Measurements from ENCODE around the gene EPS15. TPM values are rescaled to one million over a fixed set of nuclear protein-coding genes. Genes with fewer than 3 reads are reported as not detected.

Gene EPS15
- total RNA-seq, 1 donor from 2014 or later: 55.0 TPM

DNA sequence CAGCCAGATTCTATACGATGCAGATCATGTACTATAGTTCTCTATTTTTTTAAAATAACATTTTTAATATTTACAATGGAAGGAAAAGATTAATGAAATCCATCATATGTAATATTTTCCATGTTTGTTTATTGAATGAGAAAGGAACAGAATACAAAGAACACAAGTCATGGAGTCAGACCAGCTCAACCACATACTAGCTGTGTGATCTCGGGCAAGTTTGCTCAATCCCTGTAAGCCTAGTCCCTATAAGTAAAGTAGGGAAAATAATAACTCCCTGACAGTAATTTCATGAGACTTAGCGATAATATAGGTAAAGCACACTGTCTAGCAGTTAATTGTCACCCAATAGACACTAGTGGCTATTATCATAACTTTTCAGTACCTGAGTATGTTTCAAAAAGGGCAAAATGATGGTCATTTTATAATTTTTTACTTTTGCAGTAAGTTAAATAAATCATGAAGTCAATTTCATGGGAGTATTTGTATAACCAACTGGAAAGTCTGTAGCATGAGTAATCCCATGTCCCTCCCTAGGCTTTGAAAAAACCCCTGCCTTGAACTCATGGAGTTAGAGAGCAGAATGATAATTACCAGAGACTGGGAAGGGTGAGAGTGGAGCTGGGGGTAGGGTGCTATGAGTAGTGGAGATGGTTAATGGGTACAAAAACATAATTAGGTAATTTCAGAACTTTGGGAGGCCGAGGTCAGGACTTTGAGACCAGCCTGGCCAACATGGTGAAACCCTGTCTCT, 37.0 kb upstream of the EPS15 start:
- Mint-ChIP-seq H3K4me3 (no peak overlapping the region), H3K27ac (no peak overlapping the region), H3K27me3 (no peaks in the 10 kb centered on the region), H3K9me3 (no peaks in the 10 kb centered on the region), H3K36me3 (ENCODE audit: low read depth) (no peaks in the 10 kb centered on the region), H3K4me1 (peaks cover 13% of the 10 kb centered on the region)
- intact Hi-C loops (cut with micrococcal nuclease): loop anchor here (2.0 kb wide), 1 partner anchor 13 kb away; no protein-coding TSS in a partner anchor
- DNase-seq: no peak

- H3K27me3 Mint-ChIP-seq: no peaks in the 10 kb centered on the region
- H3K4me3 Mint-ChIP-seq: no peak overlapping the region
- intact Hi-C loops (cut with micrococcal nuclease): loop anchor here (2.0 kb wide), 1 partner anchor 15 kb away; no protein-coding TSS in a partner anchor
- H3K4me1 Mint-ChIP-seq: peaks cover 18% of the 10 kb centered on the region
- no peak for DNase-seq
- H3K36me3 Mint-ChIP-seq (ENCODE audit: low read depth): no peaks in the 10 kb centered on the region
- H3K9me3 Mint-ChIP-seq: no peaks in the 10 kb centered on the region
- no peak overlapping the region for H3K27ac Mint-ChIP-seq
Observed at GRCh38 chr1:51553911-51554310, 34.8 kb upstream of the EPS15 start.

DNA sequence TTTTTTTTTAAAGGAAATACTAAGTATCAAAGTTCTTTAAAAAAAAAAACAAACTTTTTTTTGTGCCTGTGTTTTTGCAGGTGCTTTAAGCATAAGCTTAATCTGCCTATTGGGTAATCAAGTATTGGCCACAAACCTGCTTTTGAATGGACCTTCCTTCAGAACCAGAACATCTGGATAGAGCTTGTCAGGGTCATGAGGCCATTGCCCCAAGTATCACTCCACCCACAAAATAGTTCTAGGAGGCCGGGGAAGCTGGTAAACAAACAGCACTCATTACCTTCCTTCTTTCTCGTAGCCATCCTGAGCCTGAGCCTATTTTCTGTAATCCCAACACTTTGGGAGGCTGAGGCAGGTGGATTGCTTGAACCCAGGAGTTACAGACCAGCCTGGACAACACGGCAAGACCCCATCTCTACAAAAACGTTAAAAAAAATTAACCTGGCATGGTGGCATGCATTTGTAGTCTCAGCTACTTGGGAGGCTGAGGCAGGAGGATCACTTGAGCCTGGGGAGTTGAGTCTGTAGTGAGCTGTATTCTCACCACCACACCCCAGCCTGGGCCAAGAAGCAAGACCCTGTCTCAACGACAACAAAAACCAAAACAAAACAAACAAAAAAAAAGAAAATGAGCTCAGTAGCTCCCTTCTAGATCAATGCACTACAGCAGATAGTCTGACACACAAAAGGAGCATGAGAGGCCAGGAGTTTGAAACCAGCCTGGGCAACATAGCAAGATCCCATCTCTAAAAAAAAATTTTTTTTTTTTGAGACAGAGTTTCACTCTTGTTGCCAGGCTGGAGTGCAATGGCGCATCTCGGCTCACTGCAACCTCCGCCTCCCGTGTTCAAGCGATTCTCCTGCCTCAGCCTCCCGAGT, 34.1 kb upstream of the EPS15 start:
- Mint-ChIP-seq H3K9me3 (no peaks in the 10 kb centered on the region), H3K4me1 (peaks cover 18% of the 10 kb centered on the region), H3K4me3 (no peak overlapping the region), H3K27me3 (no peaks in the 10 kb centered on the region), H3K36me3 (ENCODE audit: low read depth) (no peaks in the 10 kb centered on the region), H3K27ac (no peak overlapping the region)
- DNase-seq: no peak
- intact Hi-C loops (cut with micrococcal nuclease): no loop called here

DNA sequence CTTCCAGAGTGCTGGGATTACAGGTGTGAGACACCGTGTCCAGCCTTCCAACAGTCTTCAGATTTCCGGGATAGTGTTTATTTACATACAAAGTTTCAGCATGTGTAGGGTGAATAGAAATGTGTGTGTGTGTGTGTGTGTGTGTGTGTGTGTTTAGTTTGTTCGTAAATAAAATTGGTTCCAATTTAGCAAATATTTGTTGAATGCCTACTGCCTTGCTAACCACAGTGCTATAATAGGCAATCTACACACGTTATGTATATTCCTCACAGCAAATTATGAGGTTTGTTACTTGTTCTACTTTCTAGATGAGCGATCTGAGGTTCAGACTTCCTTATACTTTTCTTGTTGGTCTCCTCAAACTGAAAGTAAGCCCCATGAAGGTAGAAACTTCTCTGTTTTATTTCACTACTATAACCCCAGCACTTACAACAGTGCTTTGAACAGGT, 32.8 kb upstream of the EPS15 start:
- H3K27me3 Mint-ChIP-seq: no peaks in the 10 kb centered on the region
- H3K4me1 Mint-ChIP-seq: peaks cover 17% of the 10 kb centered on the region
- no peak for DNase-seq
- H3K27ac Mint-ChIP-seq: no peak overlapping the region
- H3K9me3 Mint-ChIP-seq: no peaks in the 10 kb centered on the region
- intact Hi-C loops (cut with micrococcal nuclease): no loop called here
- no peak overlapping the region for H3K4me3 Mint-ChIP-seq
- H3K36me3 Mint-ChIP-seq (ENCODE audit: low read depth): no peaks in the 10 kb centered on the region

- Mint-ChIP-seq H3K9me3 (no peaks in the 10 kb centered on the region), H3K4me3 (no peak overlapping the region), H3K27ac (no peak overlapping the region), H3K27me3 (no peaks in the 10 kb centered on the region), H3K4me1 (peaks cover 17% of the 10 kb centered on the region), H3K36me3 (ENCODE audit: low read depth) (no peaks in the 10 kb centered on the region)
- DNase-seq: no peak
- intact Hi-C loops (cut with micrococcal nuclease): no loop called here
Observed at GRCh38 chr1:51551081-51551480, 32.0 kb upstream of the EPS15 start.

- intact Hi-C loops (cut with micrococcal nuclease): no loop called here
- Mint-ChIP-seq H3K4me1 (peaks cover 17% of the 10 kb centered on the region), H3K27ac (no peak overlapping the region), H3K27me3 (no peaks in the 10 kb centered on the region), H3K4me3 (no peak overlapping the region), H3K36me3 (ENCODE audit: low read depth) (no peaks in the 10 kb centered on the region), H3K9me3 (no peaks in the 10 kb centered on the region)
- no peak for DNase-seq
Observed at GRCh38 chr1:51549901-51550300, 30.8 kb upstream of the EPS15 start.

- H3K27me3 Mint-ChIP-seq: no peaks in the 10 kb centered on the region
- no peak for DNase-seq
- no peak overlapping the region for H3K4me3 Mint-ChIP-seq
- H3K9me3 Mint-ChIP-seq: peaks cover 3% of the 10 kb centered on the region
- peaks cover 20% of the 10 kb centered on the region for H3K4me1 Mint-ChIP-seq
- intact Hi-C loops (cut with micrococcal nuclease): no loop called here
- no peaks in the 10 kb centered on the region for H3K36me3 Mint-ChIP-seq (ENCODE audit: low read depth)
- H3K27ac Mint-ChIP-seq: peak overlapping the region; percentile 21
Observed at GRCh38 chr1:51549016-51549619, 30.1 kb upstream of the EPS15 start.

GRCh38 chr1:51543858-51544257, 24.8 kb upstream of the EPS15 start:
- no peak overlapping the region for H3K4me3 Mint-ChIP-seq
- no peaks in the 10 kb centered on the region for H3K36me3 Mint-ChIP-seq (ENCODE audit: low read depth)
- H3K27me3 Mint-ChIP-seq: no peaks in the 10 kb centered on the region
- H3K9me3 Mint-ChIP-seq: peaks cover 4% of the 10 kb centered on the region
- H3K4me1 Mint-ChIP-seq: peaks cover 31% of the 10 kb centered on the region
- H3K27ac Mint-ChIP-seq: no peak overlapping the region
- DNase-seq: no peak
- intact Hi-C loops (cut with micrococcal nuclease): no loop called here

GRCh38 chr1:51542158-51542953, 23.3 kb upstream of the EPS15 start:
- intact Hi-C loops (cut with micrococcal nuclease): no loop called here
- no peak overlapping the region for H3K4me3 Mint-ChIP-seq
- H3K27ac Mint-ChIP-seq: no peak overlapping the region
- peaks cover 29% of the 10 kb centered on the region for H3K4me1 Mint-ChIP-seq
- H3K36me3 Mint-ChIP-seq (ENCODE audit: low read depth): no peaks in the 10 kb centered on the region
- no peak for DNase-seq
- no peaks in the 10 kb centered on the region for H3K27me3 Mint-ChIP-seq
- peaks cover 4% of the 10 kb centered on the region for H3K9me3 Mint-ChIP-seq

GRCh38 chr1:51541313-51542050, 22.4 kb upstream of the EPS15 start:
- Mint-ChIP-seq H3K4me3 (peak overlapping the region; percentile 0), H3K27me3 (no peaks in the 10 kb centered on the region), H3K9me3 (peaks cover 4% of the 10 kb centered on the region), H3K4me1 (peaks cover 29% of the 10 kb centered on the region), H3K27ac (peak overlapping the region; percentile 11), H3K36me3 (ENCODE audit: low read depth) (no peaks in the 10 kb centered on the region)
- no peak for DNase-seq
- intact Hi-C loops (cut with micrococcal nuclease): loop anchor here (1.0 kb wide), 2 partner anchors 28 to 36 kb away; no protein-coding TSS in a partner anchor

- Mint-ChIP-seq H3K36me3 (ENCODE audit: low read depth) (no peaks in the 10 kb centered on the region), H3K27ac (no peak overlapping the region), H3K4me3 (no peak overlapping the region), H3K27me3 (no peaks in the 10 kb centered on the region), H3K4me1 (peaks cover 29% of the 10 kb centered on the region), H3K9me3 (no peaks in the 10 kb centered on the region)
- no peak for DNase-seq
- intact Hi-C loops (cut with micrococcal nuclease): no loop called here
Observed at GRCh38 chr1:51537568-51537967, 18.5 kb upstream of the EPS15 start.

DNA sequence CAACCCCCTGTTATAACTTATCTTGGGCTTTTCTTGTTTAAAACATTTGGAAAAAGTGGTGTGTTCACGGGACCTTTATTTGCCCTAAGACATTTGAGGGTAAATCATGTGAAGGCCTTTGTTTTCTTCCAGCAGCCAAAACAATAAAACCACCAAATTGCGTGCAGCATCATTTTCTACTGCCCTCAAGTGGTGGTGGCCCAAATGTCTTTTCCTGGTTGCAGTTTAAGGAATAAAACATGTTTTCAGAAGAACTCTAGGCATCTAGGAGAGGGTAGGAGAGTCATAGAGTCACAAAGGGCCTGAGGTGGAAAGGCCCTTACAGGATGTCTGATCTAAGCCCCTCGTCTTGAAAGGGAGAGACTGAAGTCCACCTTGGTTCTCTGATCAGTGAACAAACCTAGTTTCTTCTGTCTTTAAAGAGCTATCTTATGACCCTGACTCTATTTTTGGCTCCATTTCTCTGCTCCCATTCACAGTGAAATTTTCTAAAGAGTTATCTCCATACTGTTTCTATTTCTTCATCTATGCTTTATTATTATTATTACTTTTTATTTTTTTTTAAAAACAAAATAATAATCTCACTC, 16.0 kb upstream of the EPS15 start:
- intact Hi-C loops (cut with micrococcal nuclease): no loop called here
- Mint-ChIP-seq H3K4me1 (peaks cover 17% of the 10 kb centered on the region), H3K4me3 (no peak overlapping the region), H3K27ac (no peak overlapping the region), H3K36me3 (ENCODE audit: low read depth) (no peaks in the 10 kb centered on the region), H3K9me3 (no peaks in the 10 kb centered on the region), H3K27me3 (no peaks in the 10 kb centered on the region)
- DNase-seq: peak; percentile 79

Measured in activated CD4-positive, alpha-beta T cell treated with anti-CD3 and anti-CD28 coated beads, Interleukin-2, amount 10 ng/mL, durations not matched to agents 24 days and 14 days (primary cell).